Lower leg skin (tissue), 4 donors: ENCODE data around the gene EXTL2. TPM values are rescaled to one million over a fixed set of nuclear protein-coding genes. Genes with fewer than 3 reads are reported as not detected.
"Not testable (repeated sequence)": the region's sequence is repeated elsewhere in the genome, so short reads cannot be mapped to it uniquely, and the experiment has no call there.

Experiments
- DNase-seq, 2 donors: peaks; one replicate each; pipeline ENCODE4 v3.0.0-alpha.2; 2019; ENCODE audit warnings: low spot score in 2 of 2
- H3K4me3 ChIP-seq: fragments of 200-600 bp; sonication (generic); 2 replicates; pipeline ENCODE4 v1.5.1; 2017; ENCODE audit warnings: mild to moderate bottlenecking, low read depth; ENCODE audit not compliant: poor library complexity, severe bottlenecking
- CTCF ChIP-seq, 3 donors: fragments of 450-650 bp; IDR thresholded peaks; one replicate each; pipeline ENCODE4 v1.5.1; 2016; ENCODE audit warnings: antibody characterized with exemption in 3 of 3, mild to moderate bottlenecking in 3 of 3, moderate library complexity in 2 of 3
- POLR2A ChIP-seq, 2 donors: fragments of 450-650 bp; IDR thresholded peaks; one replicate each; pipeline ENCODE4 v1.6.1; 2016 to 2017; ENCODE audit warnings: antibody characterized with exemption in 2 of 2, mild to moderate bottlenecking in 1 of 2, moderate library complexity in 1 of 2
- WGBS, 2 donors: methylation state at CpG; one replicate each; pipeline ENCODE4 v1.1.5; 2018; 5-methylcytosine and 5-hydroxymethylcytosine counted together
- intact Hi-C: fragments of 100-400 bp; cut with DNase I; formaldehyde crosslinking; loops from one replicate; pipeline ENCODE4 v1.15.0; 2023; ENCODE audit warnings: low total_unique reads
- total RNA-seq, 4 donors: library from RNA; depleted of rRNA; stranded (reverse); fragments of >200 nt; gene quantifications; one replicate each; pipeline ENCODE4 v1.1.0, GENCODE V29; 2016

The EXTL2 gene
- total RNA-seq, 4 donors from 2014 or later: 2.3 to 5.6 (median 4.2) TPM

DNA sequence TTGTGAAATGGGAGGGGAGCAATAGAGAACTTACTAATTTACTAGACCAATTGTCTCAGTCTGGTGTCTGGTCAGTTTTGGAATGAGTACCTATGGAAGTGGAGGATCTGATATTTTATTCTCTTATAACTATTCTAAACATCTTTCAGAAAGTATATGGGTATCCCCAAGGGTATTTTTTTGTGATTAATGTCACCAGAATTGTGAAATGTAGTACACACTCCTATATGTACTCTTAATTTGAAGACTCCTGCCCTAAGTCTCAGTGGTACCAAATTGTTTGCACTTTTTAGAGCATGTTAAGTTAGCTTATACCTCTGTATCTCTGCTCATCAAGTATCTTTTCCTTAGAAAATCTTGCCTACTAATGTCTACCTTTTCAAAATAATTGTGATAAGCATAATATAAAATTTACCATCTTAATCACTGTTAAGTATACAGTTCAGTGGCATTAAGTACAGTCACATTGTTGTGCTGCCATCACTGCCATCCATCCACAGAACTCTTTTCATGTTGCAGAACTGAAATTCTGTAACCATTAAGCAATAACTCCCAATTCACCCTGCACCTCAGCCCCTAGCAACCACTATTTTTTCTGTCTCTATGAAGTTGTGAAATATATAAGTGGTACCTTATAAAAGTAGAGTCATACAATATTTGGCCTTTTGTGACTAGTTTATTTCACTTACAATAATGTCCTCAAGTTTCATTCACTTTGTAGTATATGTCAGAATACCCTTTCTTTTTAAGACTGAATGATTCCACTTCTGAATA lies 41.7 kb upstream of the EXTL2 start:
- intact Hi-C loops: no loop called here
- no peak for DNase-seq
- H3K4me3 ChIP-seq: no peak overlapping the region
- TF ChIP-seq POLR2A (IDR thresholded peaks at IDR 0.05) (no peak), CTCF (IDR thresholded peaks at IDR 0.05) (no peak)

GRCh38 chr1:100933555-100933954 lies 38.9 kb upstream of the EXTL2 start:
- WGBS, 2 donors: 100% methylated on average over 2 of the region's 2 CpGs
- DNase-seq, intact Hi-C loops, H3K4me3 ChIP-seq: not testable (repeated sequence)

DNA sequence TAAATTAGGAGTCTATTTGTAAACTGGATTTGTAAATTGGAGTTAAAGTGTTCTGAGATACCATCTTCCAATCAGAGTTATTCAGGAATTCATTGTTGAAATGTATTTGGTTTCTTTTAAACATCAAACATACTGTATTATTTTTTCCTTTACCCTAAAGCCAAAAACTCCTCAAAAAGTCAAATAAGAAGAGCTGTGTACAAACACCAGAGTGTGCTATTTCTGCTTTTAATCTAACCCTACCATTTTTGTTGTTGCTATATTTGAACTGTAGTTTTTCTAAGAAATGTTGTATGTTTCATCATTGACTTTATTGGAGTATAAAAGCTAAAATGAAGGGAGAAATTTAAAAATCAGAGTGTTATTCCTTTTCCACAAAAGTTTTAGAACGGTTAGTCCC lies 37.1 kb upstream of the EXTL2 start:
- H3K4me3 ChIP-seq: no peak overlapping the region
- no peak for DNase-seq
- TF ChIP-seq CTCF (IDR thresholded peaks at IDR 0.05): no peak
- no peak for TF ChIP-seq POLR2A (IDR thresholded peaks at IDR 0.05)
- intact Hi-C loops: no loop called here
- 89 to 93% methylated on average over 1 of the region's 1 CpG for WGBS, 2 donors

- no peak for TF ChIP-seq POLR2A (IDR thresholded peaks at IDR 0.05)
- no peak for TF ChIP-seq CTCF (IDR thresholded peaks at IDR 0.05)
- no peak for DNase-seq
- intact Hi-C loops: no loop called here
- no peak overlapping the region for H3K4me3 ChIP-seq
Measured at GRCh38 chr1:100930494-100930893, 35.9 kb upstream of the EXTL2 start.

GRCh38 chr1:100928128-100928527 lies 33.5 kb upstream of the EXTL2 start:
- 83 to 87% methylated on average over 3 of the region's 3 CpGs for WGBS, 2 donors
- TF ChIP-seq CTCF (IDR thresholded peaks at IDR 0.05) (no peak), POLR2A (IDR thresholded peaks at IDR 0.05) (no peak)
- no peak overlapping the region for H3K4me3 ChIP-seq
- DNase-seq: no peak
- intact Hi-C loops: loop anchor here (10.0 kb wide), 2 partner anchors 327 to 357 kb away; no protein-coding TSS in a partner anchor

DNA sequence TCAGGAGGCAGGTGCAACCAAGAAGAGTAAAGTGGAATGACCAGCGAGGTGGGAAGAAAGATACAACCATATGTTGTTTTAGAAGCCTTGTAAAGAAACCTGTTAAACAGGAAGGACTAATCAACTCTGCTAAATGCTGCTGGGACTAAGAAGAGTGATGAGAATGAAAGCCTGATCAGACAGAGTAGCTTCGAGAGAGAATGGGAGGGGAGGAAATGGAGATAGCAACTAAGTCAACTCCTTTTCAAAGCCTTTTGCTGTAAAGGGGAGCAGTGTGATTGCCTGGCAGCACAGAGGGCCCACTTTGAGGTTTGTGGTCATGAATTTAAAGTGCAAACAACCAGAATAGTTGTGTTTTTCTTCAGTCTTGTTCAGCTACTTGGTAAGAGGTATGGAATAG lies 32.6 kb upstream of the EXTL2 start:
- intact Hi-C loops: loop anchor here (10.0 kb wide), 2 partner anchors 328 to 358 kb away; no protein-coding TSS in a partner anchor
- 44 to 54% methylated on average over 2 of the region's 2 CpGs for WGBS, 2 donors

More for the DNA sequence above, 32.6 kb upstream of the EXTL2 start:
- DNase-seq: no peak
- H3K4me3 ChIP-seq: no peak overlapping the region
- TF ChIP-seq POLR2A (IDR thresholded peaks at IDR 0.05): no peak
- no peak for TF ChIP-seq CTCF (IDR thresholded peaks at IDR 0.05)
